GM12878 (cell line): ENCODE measurements around the gene JOSD2. TPM values are rescaled to one million over a fixed set of nuclear protein-coding genes. Genes with fewer than 3 reads are reported as not detected.

ENCODE experiments used
- ATAC-seq: fragments of 200-7000 bp; cut with Tn5 transposase; 3 replicates; pipeline ENCODE4 v1.9.1; 2020; ENCODE audit warnings: mild to moderate bottlenecking, moderate library complexity
- BruUV-seq: library from RNA; stranded (reverse); fragments of 400-500 nt; replicated peaks from 2 replicates; lab custom pipeline; 2021; lab: Mats Ljungman, UMichigan
- CTCF ChIA-PET: fragments of 300-600 bp; sonication (Branson Sonifier 250); formaldehyde crosslinking; extraction: SDS; loops from one replicate; lab custom pipeline; 2021; ENCODE audit warnings: inconsistent platforms; lab: Yijun Ruan, JAX
- POLR2A ChIA-PET: fragments of 350-600 bp; formaldehyde crosslinking; extraction: SDS; loops from one replicate; lab custom pipeline; 2021; ENCODE audit warnings: inconsistent platforms; lab: Charles Lee
- RAD21 ChIA-PET: fragments of 300-600 bp; sonication (Branson Sonifier 250); formaldehyde crosslinking; loops from one replicate; lab custom pipeline; 2023; ENCODE audit warnings: antibody characterized with exemption; ENCODE audit not compliant: unreplicated experiment; lab: Charles Lee
- SMC1A ChIA-PET: fragments of 300-600 bp; sonication (Branson Sonifier 250); formaldehyde crosslinking; loops from one replicate; lab custom pipeline; 2023; ENCODE audit not compliant: unreplicated experiment, uncharacterized antibody; lab: Charles Lee
- DNase-seq: peaks from one replicate; pipeline ENCODE4 v3.0.0-alpha.2; 2011; ENCODE audit warnings: low read depth, low spot score
- FAIRE-seq: peaks from 3 replicates; lab custom pipeline; 2011; peaks lifted over from hg19 to GRCh38; lab: Jason Lieb, UNC
- H2AFZ ChIP-seq: 2 replicates; pipeline ENCODE4 v1.6.0; 2011; ENCODE audit warnings: low read depth, low read length, control low read depth; ENCODE audit not compliant: control insufficient read depth
- H3K27ac ChIP-seq: 2 replicates; pipeline ENCODE4 v1.5.1; 2011; ENCODE audit warnings: control low read depth; ENCODE audit not compliant: control insufficient read depth, insufficient read depth
- H3K27me3 ChIP-seq, 2 experiments: replicated peaks in 1 of 2; 2 replicates each; pipeline versions ENCODE4 v1.6.0 to v1.6.1; 2011; ENCODE audit warnings: low read length in 1 of 2; ENCODE audit not compliant: control insufficient read depth in 2 of 2, insufficient read depth in 2 of 2
- H3K36me3 ChIP-seq, 2 experiments: 2 replicates each; pipeline ENCODE4 v1.5.1; 2011; ENCODE audit warnings: low read length in 1 of 2; ENCODE audit not compliant: control insufficient read depth in 2 of 2, insufficient read depth in 2 of 2
- H3K4me1 ChIP-seq: 2 replicates; pipeline ENCODE4 v1.6.1; 2011; ENCODE audit warnings: mild to moderate bottlenecking, low read length, moderate library complexity, mixed read lengths; ENCODE audit not compliant: control insufficient read depth, insufficient read depth
- H3K4me2 ChIP-seq: 2 replicates; pipeline ENCODE4 v1.6.0; 2011; ENCODE audit warnings: control low read depth; ENCODE audit not compliant: control insufficient read depth, insufficient read depth
- H3K4me3 ChIP-seq: fragments of 200-600 bp; sonication (generic); 2 replicates; pipeline ENCODE4 v1.5.1; 2016
- H3K79me2 ChIP-seq: 2 replicates; pipeline ENCODE4 v1.6.0; 2011; ENCODE audit warnings: low read length; ENCODE audit not compliant: control insufficient read depth, insufficient read depth
- H3K9ac ChIP-seq: 2 replicates; pipeline ENCODE4 v1.8.0; 2011; ENCODE audit warnings: low read length, control low read depth, mixed read lengths; ENCODE audit not compliant: control insufficient read depth, insufficient read depth
- H3K9me3 ChIP-seq: replicated peaks from 3 replicates; pipeline ENCODE4 v1.5.1; 2011; ENCODE audit warnings: mild to moderate bottlenecking, low read length; ENCODE audit not compliant: control insufficient read depth, insufficient read depth
- H4K20me1 ChIP-seq: 2 replicates; pipeline ENCODE4 v1.6.0; 2011; ENCODE audit not compliant: control insufficient read depth, insufficient read depth
- BMI1 ChIP-seq: fragments of 450-650 bp; IDR thresholded peaks from 2 replicates; pipeline ENCODE4 v1.6.1; 2016; ENCODE audit warnings: mild to moderate bottlenecking, moderate library complexity, borderline replicate concordance
- GATAD2B ChIP-seq: fragments of 450-650 bp; conservative IDR thresholded peaks from 2 replicates; pipeline ENCODE4 v1.6.1; 2017; ENCODE audit warnings: low read depth, mild to moderate bottlenecking, moderate library complexity
- KAT2A ChIP-seq: conservative IDR thresholded peaks from 2 replicates; pipeline ENCODE4 v1.6.1; 2011; ENCODE audit warnings: low read depth, low read length; ENCODE audit not compliant: control insufficient read depth
- PAX5 ChIP-seq: IDR thresholded peaks from 2 replicates; pipeline ENCODE4 v1.6.1; 2011; ENCODE audit warnings: low read depth, low read length, borderline replicate concordance
- SMAD1 ChIP-seq: fragments of 450-650 bp; IDR thresholded peaks from 2 replicates; pipeline ENCODE4 v1.6.1; 2018; ENCODE audit warnings: mild to moderate bottlenecking, low read depth; ENCODE audit not compliant: partially characterized antibody
- WRNIP1 ChIP-seq: IDR thresholded peaks from 2 replicates; pipeline ENCODE4 v1.6.1; 2011; ENCODE audit warnings: low read depth, low read length, improper control_type of control experiment, borderline replicate concordance
- ZNF384 ChIP-seq: IDR thresholded peaks from 2 replicates; pipeline ENCODE4 v1.6.1; 2012; ENCODE audit warnings: low read depth, mild to moderate bottlenecking, low read length, improper control_type of control experiment, borderline replicate concordance
- WGBS: methylation state at CpG from one replicate; pipeline ENCODE4 v1.1.6; 2016; ENCODE audit warnings: low lambda C conversion rate; ENCODE audit not compliant: insufficient replicate concordance, insufficient coverage; ENCODE audit errors: missing lambda C conversion rate; 5-methylcytosine and 5-hydroxymethylcytosine counted together
- in situ Hi-C: fragments of 300-500 bp; cut with MboI; formaldehyde crosslinking; loops from 9 replicates; pipeline ENCODE4 v1.14.3; 2018; ENCODE audit warnings: mixed read lengths
- intact Hi-C: fragments of 100-400 bp; cut with micrococcal nuclease; formaldehyde crosslinking; loops from one replicate; pipeline ENCODE4 v1.14.2; 2022; ENCODE audit not compliant: unreplicated experiment
- polyA plus RNA-seq, 11 experiments: library from polyadenylated mRNA; depleted of rRNA in 4 of 11; unstranded in 6 of 11; stranded (reverse) in 5 of 11; fragments of >200 nt; fragmentation: Nextera tagmentation in 4 of 11; fragmentation: Illumina TruSeq in 1 of 11; extraction: Ambion mirVana in 4 of 11; extraction: Trizol in 1 of 11; gene quantifications; 1 replicate in 1 of 11; 2 replicates in 10 of 11; pipeline versions ENCODE4 v1.2.1 to v1.2.3, GENCODE V29; 2011 to 2016; ENCODE audit warnings: inconsistent platforms in 2 of 11, missing spikeins in 2 of 11, low read depth in 1 of 11
- total RNA-seq, 4 experiments: library from RNA; depleted of rRNA in 3 of 4; stranded (reverse); fragments of >200 nt in 3 of 4; fragmentation: Illumina TruSeq in 1 of 4; extraction: Trizol in 1 of 4; gene quantifications; 2 replicates each; pipeline versions ENCODE4 v1.2.1 to v1.2.3, GENCODE V29; 2013 to 2021

JOSD2 gene
- total and polyA plus RNA-seq, 10 of the 15 experiments (the other 5 are each of a cell fraction or from before 2014, with no cell fraction given), result 0.91 to 26.7 (median 13.0) TPM

DNA sequence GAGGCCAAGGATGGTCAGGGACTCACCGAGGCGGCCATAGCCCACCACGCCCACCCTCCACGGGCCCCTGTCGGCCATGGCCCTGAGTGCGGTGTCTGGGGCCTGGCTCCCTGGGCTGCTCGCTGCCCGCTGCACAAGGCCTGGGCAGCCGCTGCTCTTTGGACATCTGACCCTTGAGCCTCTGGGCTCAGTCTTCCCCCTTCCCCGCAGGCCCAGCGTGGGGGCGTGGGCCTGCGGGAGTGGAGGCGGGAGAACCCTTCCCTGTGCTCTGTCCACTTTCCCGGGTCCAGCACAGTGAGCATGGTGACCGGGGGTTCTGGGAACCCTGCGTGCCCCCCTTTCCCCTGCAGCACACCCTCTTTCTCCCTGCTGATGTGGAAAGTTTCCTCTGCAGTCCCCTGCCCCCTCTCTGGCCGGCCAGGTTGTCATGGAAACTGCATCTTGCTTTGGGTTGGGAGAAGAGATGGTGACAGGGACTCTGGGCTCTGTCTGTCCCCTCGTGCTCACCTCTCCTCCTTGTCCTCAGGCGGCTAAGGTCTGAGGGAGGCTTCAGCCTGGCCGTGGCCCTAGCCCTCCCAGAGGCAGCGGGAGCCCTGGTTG is 2.9 kb upstream of the JOSD2 start, which contains the start of gene ASPDH:
ASPDH (minus strand) TSS at position 168 of the 600 bp plus-strand sequence; CDS start at position 78, 90 bp downstream.
- no TSS peak for BruUV-seq
- H3K4me2 ChIP-seq, result no peak within 1 kb of the TSS
- H3K27me3 ChIP-seq, result no peaks in the 10 kb centered on the region
- WGBS, result 26% methylated on average over 21 of the region's 22 CpGs
- no peak within 1 kb of the TSS for H2AFZ ChIP-seq
- H3K79me2 ChIP-seq, result no peaks in the 10 kb centered on the region
- in situ Hi-C loops, result no loop called here
- intact Hi-C loops, result no loop called here
- POLR2A ChIA-PET, result no interaction called here
- SMC1A ChIA-PET, result no interaction called here
- H3K4me1 ChIP-seq, result peaks cover 3% of the 10 kb centered on the region; the same call in 1 of the 2 replicates
- RAD21 ChIA-PET, result no interaction called here
- H4K20me1 ChIP-seq, result no peaks in the 10 kb centered on the region
- DNase-seq (no peak), ATAC-seq (no peak), FAIRE-seq (no peak)
- H3K4me3 ChIP-seq, result no peak within 1 kb of the TSS
- TF ChIP-seq ZNF384 (no peak), WRNIP1 (no peak), PAX5 (no peak), SMAD1 (no peak), KAT2A (no peak), BMI1 (no peak), GATAD2B (no peak)
- H3K36me3 ChIP-seq, result no peaks in the 10 kb centered on the region
- H3K9ac ChIP-seq, result no peak within 1 kb of the TSS
- CTCF ChIA-PET, result no interaction called here
- no peak within 1 kb of the TSS for H3K27ac ChIP-seq
- H3K9me3 ChIP-seq, result no peaks in the 10 kb centered on the region
